Measurements from ENCODE around the gene TSEN54.

Gene TSEN54

GRCh38 chr17:75521951-75522727, 5.8 kb downstream of the TSEN54 start:
- FAIRE-seq, result no peak

DNA sequence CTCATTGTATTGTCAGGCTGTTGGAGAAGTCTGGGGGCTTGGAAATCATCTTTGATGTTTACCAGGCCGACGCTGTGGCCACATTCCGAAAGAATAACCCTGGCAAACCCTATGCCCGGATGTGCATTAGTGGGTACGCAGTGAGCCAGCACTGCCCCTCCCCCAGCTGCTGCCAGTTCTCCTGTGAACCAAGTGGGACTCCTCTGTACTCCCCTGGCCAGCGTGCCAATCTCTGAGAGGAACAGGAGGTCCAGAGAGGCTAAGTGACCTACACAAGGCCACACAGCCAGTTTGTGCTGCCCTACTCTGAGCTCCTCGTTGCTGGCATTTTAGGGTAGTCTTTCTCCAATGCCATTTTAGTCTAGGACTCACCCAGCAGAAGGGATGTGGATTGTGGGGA, 7.3 kb downstream of the TSEN54 start:
- no peak for FAIRE-seq

DNA sequence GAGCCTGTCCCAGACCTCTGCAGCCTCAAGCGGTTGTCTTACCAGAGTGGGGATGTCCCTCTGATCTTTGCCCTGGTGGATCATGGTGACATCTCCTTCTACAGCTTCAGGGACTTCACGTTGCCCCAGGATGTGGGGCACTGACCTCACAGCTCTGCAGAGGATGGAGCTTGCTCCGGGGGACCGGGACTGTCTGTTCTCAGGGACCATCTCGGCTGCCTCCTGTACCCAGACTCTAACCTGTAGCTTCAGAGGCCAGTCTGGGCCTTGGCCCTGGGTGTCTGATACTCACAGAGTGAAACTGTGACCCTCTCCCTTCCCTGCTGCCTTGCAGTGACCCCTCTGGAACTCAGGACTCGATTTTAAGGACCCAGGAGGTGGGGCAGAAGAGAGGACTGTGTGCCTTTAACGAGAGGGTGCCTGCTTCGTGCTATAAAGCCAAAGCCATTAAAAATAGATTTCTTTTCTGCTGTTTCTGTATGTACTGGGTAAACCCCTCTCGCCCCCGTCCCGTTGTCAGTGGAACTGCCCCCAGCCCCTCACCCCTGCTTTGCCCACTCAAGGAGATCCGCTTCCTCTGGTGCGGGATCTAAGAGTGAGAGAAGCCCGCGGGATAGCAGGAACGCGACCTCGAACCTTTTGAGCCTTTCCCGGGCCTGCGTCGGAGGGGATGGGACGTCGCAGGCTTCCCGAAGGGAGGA, 8.1 kb downstream of the TSEN54 start:
- FAIRE-seq, result no peak

GRCh38 chr17:75524970-75525805, 8.9 kb downstream of the TSEN54 start, which contains the start of gene LLGL2:
Gene LLGL2 (plus strand): TSS chr17:75525697. CDS start chr17:75543427, 17,730 bp downstream.
- FAIRE-seq, result no peak

GRCh38 chr17:75525806-75526554, 9.7 kb downstream of the TSEN54 start:
- no peak for FAIRE-seq

- FAIRE-seq, result no peak
Observed at GRCh38 chr17:75526555-75527270, 10.4 kb downstream of the TSEN54 start.

GRCh38 chr17:75530837-75531720, 14.8 kb downstream of the TSEN54 start:
- FAIRE-seq, result no peak

GRCh38 chr17:75531721-75532072, 15.4 kb downstream of the TSEN54 start:
- FAIRE-seq, result no peak

DNA sequence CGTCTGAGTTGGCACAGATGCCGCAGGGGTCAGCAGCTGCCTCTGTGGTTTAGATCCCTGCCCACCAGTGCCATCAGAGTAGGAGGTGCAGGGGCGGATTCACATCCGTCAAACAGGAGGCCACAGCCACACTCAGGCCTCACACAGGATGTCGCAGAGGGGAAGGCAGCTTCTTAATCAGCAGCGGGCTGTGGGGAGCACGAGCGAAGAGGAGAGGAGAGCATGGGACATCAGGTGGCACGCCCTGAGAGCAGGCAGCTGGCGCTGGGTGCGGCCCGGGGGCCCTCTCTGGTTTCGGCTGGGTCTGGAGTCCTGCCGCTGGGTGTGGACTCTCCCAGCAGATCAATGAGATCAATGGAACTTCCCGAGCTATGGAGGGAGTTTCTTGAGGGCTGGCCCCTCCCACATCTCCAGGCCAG, 18.8 kb downstream of the TSEN54 start:
- FAIRE-seq, result no peak

- FAIRE-seq, result no peak
Observed at GRCh38 chr17:75535871-75536270, 19.5 kb downstream of the TSEN54 start.

GRCh38 chr17:75536366-75536765, 20.0 kb downstream of the TSEN54 start:
- no peak for FAIRE-seq

- FAIRE-seq, result no peak
Observed at GRCh38 chr17:75539967-75540729, 23.8 kb downstream of the TSEN54 start.

- no peak for FAIRE-seq
Observed at GRCh38 chr17:75540923-75541503, 24.7 kb downstream of the TSEN54 start.

GRCh38 chr17:75542229-75542628, 25.9 kb downstream of the TSEN54 start:
- no peak for FAIRE-seq

- FAIRE-seq, result no peak
Observed at GRCh38 chr17:75542728-75543336, 26.5 kb downstream of the TSEN54 start.

DNA sequence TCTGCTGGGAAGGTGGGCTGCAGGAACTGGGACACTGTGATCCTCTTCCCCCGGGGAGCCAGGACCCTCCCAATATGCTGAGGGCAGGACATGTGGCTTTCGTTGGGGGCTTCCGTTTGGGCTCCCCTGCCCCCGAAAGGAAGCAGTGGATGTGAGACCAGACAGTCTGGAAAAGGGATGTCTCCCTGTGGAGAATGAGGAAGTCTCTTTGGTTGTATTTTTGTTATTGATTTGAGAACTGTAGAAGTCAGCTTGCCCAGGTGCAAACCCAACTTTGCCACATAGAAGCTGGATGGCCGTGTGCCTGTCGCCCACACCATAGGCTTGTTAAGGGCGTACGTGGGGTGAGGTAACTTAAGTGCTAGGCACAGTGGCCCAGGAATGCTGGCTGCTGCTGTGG, 27.9 kb downstream of the TSEN54 start:
- no peak for FAIRE-seq

GRCh38 chr17:75546181-75546580, 29.9 kb downstream of the TSEN54 start:
- no peak for FAIRE-seq

DNA sequence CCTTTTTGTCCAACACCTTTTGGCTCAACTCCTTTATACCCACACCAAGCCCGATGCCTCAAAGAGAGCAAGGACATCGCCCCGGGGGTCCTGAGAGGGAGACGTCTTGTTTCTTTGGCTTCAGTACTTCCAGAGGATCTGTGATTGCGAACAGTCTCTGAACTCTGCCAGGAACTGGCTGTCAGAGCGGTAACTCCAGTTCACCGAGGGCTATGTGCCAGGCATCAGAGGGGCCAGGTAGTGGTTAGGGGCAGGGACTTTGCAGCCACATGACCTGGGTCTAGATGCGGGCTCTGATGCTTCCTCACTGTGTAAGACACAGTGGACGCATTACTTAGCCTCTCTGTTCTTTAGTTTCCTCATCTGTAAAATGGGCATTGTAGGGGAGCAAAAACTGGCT, 30.8 kb downstream of the TSEN54 start:
- FAIRE-seq, result no peak

DNA sequence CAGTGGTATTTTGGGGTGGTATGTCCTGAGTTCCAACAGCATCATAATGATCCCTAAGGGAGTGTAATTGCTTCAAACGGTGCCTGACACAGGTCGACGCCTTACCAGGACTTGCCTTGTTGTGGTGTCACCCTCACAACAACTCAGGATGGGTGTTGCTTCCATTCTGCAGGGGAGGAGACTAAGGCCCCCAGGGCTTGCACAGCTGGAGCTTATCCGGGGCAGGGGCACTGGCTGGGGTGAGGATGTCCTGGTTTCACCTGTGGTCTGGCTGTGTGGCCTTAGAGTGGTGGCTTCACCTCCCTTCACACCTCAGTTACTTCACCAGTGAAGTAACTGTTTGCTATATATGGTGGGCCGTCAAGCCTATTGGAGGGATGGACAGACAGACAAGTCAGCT, 32.5 kb downstream of the TSEN54 start:
- no peak for FAIRE-seq

Data from islet of Langerhans (tissue), 1 donor.